Fibroblast of villous mesenchyme (primary cell): ENCODE results near the gene GCLM. TPM values are rescaled to one million over a fixed set of nuclear protein-coding genes. Genes with fewer than 3 reads are reported as not detected.
A peak's percentile ranks its signal among the peaks of the same experiment; 100 is the strongest.

Experiments used
- DNase-seq: peaks from one replicate; pipeline ENCODE4 v3.0.0-alpha.2; 2010; ENCODE audit warnings: low read depth
- H3K4me3 ChIP-seq: 2 replicates; pipeline ENCODE4 v1.5.1; 2011; ENCODE audit warnings: low read depth, mild to moderate bottlenecking, low read length
- CTCF ChIP-seq: IDR thresholded peaks from 2 replicates; pipeline ENCODE4 v1.5.1; 2012; ENCODE audit warnings: low read depth, mild to moderate bottlenecking, low read length; ENCODE audit not compliant: insufficient read depth
- total RNA-seq: library from RNA; depleted of rRNA; stranded (reverse); fragments of >200 nt; gene quantifications from 2 replicates; pipeline ENCODE4 v1.2.3, GENCODE V29; 2012

GCLM gene
- total RNA-seq, 1 donor = 34.1 TPM

- TF ChIP-seq CTCF = no peak
- DNase-seq = no peak
- H3K4me3 ChIP-seq = no peak overlapping the region
Observed at GRCh38 chr1:93888900-93889299, 20.3 kb downstream of the GCLM start.

GRCh38 chr1:93882269-93882668 is 27.0 kb downstream of the GCLM start:
- DNase-seq = no peak
- no peak for TF ChIP-seq CTCF
- no peak overlapping the region for H3K4me3 ChIP-seq

DNA sequence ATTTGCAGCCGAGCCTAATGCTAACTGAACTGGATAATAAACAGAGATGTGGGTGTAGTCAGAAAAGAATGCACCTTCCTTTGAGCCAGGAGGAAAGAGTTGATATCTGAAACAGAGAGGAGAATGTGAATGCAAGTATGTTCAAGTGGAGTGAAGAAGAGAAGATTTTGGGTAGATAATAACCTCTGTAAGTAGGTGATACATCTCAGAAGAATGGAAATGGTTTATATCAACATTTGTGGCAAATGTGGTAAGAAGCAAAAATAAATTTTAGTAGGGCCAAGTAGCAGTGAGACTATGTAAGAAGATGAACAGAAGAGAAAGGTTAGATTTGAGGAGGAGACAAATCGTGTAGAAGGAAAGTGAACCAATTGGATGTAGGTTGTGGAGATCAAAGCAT is 28.5 kb downstream of the GCLM start:
- DNase-seq = no peak
- no peak for TF ChIP-seq CTCF
- no peak overlapping the region for H3K4me3 ChIP-seq

- H3K4me3 ChIP-seq = peak within 1 kb of the TSS; percentile 99
- DNase-seq = peak; percentile 91
- no peak for TF ChIP-seq CTCF
Observed at GRCh38 chr1:93878889-93879586, 30.2 kb downstream of the GCLM start, which contains the start of gene DNTTIP2. Gene DNTTIP2 (minus strand): TSS chr1:93879206. CDS start chr1:93879148, 58 bp downstream.

DNA sequence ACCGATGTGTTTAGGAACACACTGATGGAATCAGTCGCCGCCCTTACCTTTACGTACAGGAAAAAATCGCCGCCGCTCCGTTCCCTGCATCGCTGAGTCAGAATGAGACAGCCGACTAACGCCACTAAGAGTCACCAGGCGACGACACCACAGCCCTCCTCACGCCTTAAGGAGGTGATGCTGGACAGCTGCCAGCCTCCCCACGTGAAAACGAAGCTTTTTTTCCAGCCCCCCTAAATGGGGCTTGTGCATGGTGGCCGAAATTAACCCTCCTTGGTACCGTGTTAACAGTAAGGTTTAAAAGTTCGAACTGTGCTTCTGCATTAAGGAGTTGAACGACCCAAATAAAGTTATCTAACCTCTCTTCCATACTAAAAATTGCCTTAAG is 30.7 kb downstream of the GCLM start:
- peak overlapping the region; percentile 99 for H3K4me3 ChIP-seq
- TF ChIP-seq CTCF = no peak
- DNase-seq = peak; percentile 27

DNA sequence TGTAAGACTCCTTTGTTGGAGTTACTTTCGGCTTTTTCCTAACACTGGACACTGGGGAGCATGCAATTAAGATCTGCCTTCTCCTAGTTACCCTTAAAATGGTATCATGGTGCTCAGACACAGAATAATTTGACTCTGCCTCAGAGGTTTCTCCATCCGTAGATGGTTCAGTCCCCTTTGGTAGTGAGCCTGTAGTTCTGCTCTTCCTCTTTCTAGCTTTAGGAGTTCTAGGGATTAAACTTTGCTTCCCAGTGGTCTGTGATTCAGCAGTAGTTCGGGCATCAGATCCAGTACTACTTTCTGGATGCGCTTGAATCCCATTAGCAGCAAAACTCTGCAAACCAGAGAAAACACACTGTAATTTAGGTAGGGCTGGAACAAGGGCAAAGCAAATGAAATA is 31.7 kb downstream of the GCLM start:
- H3K4me3 ChIP-seq = no peak overlapping the region
- TF ChIP-seq CTCF = no peak
- DNase-seq = no peak

DNA sequence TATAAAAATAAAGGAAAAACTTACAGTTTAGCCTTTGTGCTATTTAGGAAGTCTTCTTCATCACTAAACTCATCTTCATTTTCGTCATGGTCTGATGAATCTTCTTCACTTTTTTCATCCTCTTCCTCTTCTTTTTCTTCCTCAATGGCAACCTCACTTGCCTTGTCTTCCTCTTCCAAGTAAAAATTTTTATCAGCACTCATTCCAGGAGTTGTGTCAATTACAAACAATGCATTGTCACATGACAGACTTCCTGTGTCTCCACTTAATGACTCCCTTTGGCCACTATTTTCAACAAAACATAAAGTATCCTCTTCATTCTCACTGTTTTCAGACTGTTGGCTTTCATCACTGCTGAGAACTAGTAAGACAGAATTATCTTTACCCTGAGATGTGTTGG is 33.0 kb downstream of the GCLM start:
- H3K4me3 ChIP-seq = no peak overlapping the region
- DNase-seq = no peak
- no peak for TF ChIP-seq CTCF
